Pancreas (tissue), 10 donors: ENCODE data around the gene SETBP1. TPM values are rescaled to one million over a fixed set of nuclear protein-coding genes. Genes with fewer than 3 reads are reported as not detected.

Source experiments
- ATAC-seq, 4 donors: fragments of 200-7000 bp; cut with Tn5 transposase; one replicate each; pipeline versions ENCODE4 v1.8.0 to v1.9.1; 2020; ENCODE audit warnings: mild to moderate bottlenecking in 4 of 4, moderate library complexity in 4 of 4
- DNase-seq, 6 donors: peaks; one replicate each; pipeline ENCODE4 v3.0.0-alpha.2; 2020
- FAIRE-seq: peaks from 2 replicates; lab custom pipeline; 2012; peaks lifted over from hg19 to GRCh38; lab: Jason Lieb, UNC
- H3K27ac ChIP-seq, 4 donors: fragments of 200-600 bp; sonication (generic); 1 replicate in 3 of 4; 2 replicates in 1 of 4; pipeline versions ENCODE4 v1.5.0 to v1.8.0; 2020
- H3K27me3 ChIP-seq, 4 donors: fragments of 200-600 bp; one replicate each; pipeline ENCODE4 v1.8.0; 2021
- H3K36me3 ChIP-seq, 3 donors: fragments of 200-600 bp; sonication (generic) in 1 of 3; one replicate each; pipeline versions ENCODE4 v1.5.0 to v1.8.0; 2020 to 2021
- H3K4me1 ChIP-seq, 3 donors: fragments of 200-600 bp; one replicate each; pipeline ENCODE4 v1.8.0; 2021
- H3K4me3 ChIP-seq, 4 donors: fragments of 200-600 bp; sonication (generic) in 2 of 4; one replicate each; pipeline versions ENCODE4 v1.5.0 to v1.8.0; 2020 to 2021
- H3K9me3 ChIP-seq, 4 donors: fragments of 200-600 bp; one replicate each; pipeline ENCODE4 v1.8.0; 2021
- WGBS, 2 donors: extraction: QIAGEN DNeasy Blood & Tissue Kit; methylation state at CpG; one replicate each; pipeline ENCODE4 v1.1.7; 2013; 5-methylcytosine and 5-hydroxymethylcytosine counted together
- intact Hi-C, 3 donors: fragments of 100-400 bp; cut with DNase I; formaldehyde crosslinking; loops; one replicate each; pipeline versions ENCODE4 v1.11.1 to v1.14.2; 2022
- polyA plus RNA-seq, 2 donors: library from polyadenylated mRNA; stranded (reverse); fragments of 200-250 nt; gene quantifications; one replicate each; pipeline ENCODE4 v1.2.3, GENCODE V29; 2013
- total RNA-seq, 6 donors: library from RNA; stranded (reverse); fragmentation: NEBNext Ultra II Directional in 4 of 6; extraction: Animal tissue kit (Norgen Biotek cat#: 25700) in 4 of 6; gene quantifications; one replicate each; pipeline versions ENCODE4 v1.2.1 to v1.2.4, GENCODE V29; 2021 to 2023
- TF ChIP-seq, protein P1 (sequence below), 4 donors: fragments of 200-600 bp; sonication (generic) in 3 of 4; IDR thresholded peaks; one replicate each; pipeline versions ENCODE4 v1.5.0 to v1.8.0; 2021; ENCODE audit warnings: antibody characterized with exemption in 4 of 4
- donor health status: healthy with polysubstance abuse.
- donor health status: DM: no; HTN: no; CAD: no; lungs with moderate emphysema.
- donor health status: DM: no; HTN: no; CAD: no.
- donor health status: control.
- donor health status: control.
- donor health status: Bipolar disorder and iron deficiency.
- donor health status: DM: yes; HTN: yes; CAD: no.
- donor health status: DM: no; HTN: no; CAD: no.
- donor health status: DM: no; HTN: no; CAD: no.
- donor health status: DM: yes; HTN: yes; CAD: no.

The SETBP1 gene
- total and polyA plus RNA-seq, 8 donors = 3.9 to 24.0 (median 18.1) TPM

DNA sequence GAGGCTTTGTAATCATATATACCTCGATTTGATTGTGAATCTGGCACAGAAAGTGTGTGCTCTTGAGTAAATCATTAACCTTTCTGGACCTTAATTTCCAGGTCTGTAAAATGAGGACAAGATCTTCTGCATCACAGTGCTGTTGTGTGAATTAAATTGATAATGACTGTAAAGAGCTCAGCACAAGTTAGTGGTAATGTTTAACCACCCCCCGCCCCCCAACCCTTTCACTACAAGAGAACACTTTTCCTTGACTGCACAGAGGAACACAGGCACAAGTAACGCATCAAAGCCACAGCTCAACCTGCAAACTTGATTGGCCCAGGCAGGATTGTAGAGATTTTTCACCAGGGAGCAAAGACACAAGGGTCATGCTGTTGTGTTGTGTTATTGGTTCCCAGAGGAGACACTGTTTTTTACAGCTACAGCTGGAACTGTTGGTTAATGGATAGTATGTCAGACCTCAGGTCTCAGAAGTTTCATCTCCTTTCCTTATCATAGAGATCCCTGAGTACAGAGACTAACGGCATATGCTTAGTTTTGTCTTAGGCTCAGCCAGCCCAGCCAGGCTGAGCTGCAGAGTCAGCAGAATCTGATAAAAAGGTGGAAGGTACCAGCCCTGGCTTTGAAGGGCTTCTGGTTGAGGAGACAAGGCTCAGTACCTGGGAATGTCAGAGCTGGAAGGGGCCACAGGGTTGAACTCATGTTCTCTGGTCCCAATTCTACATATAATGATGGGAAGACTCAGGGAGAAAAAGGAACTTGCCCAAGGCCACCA lies 10.6 kb downstream of the SETBP1 start:
- no peak for FAIRE-seq
- Histone ChIP-seq H3K27ac (peak overlapping the region in 3 of 4 donors; percentile 19 to 47 (median 20)), H3K4me1 (peaks cover 11 to 39% (median 34%) of the 10 kb centered on the region in 3 donors), H3K27me3 (no peaks in the 10 kb centered on the region), H3K9me3 (no peaks in the 10 kb centered on the region), H3K36me3 (no peaks in the 10 kb centered on the region), H3K4me3 (no peak overlapping the region)
- intact Hi-C loops = no loop called here
- 16 to 18% methylated on average over 4 of the region's 4 CpGs for WGBS, 2 donors
- peak; percentile 76 to 89 (median 80) for ATAC-seq
- DNase-seq = no peak
- TF ChIP-seq, protein P1, sequence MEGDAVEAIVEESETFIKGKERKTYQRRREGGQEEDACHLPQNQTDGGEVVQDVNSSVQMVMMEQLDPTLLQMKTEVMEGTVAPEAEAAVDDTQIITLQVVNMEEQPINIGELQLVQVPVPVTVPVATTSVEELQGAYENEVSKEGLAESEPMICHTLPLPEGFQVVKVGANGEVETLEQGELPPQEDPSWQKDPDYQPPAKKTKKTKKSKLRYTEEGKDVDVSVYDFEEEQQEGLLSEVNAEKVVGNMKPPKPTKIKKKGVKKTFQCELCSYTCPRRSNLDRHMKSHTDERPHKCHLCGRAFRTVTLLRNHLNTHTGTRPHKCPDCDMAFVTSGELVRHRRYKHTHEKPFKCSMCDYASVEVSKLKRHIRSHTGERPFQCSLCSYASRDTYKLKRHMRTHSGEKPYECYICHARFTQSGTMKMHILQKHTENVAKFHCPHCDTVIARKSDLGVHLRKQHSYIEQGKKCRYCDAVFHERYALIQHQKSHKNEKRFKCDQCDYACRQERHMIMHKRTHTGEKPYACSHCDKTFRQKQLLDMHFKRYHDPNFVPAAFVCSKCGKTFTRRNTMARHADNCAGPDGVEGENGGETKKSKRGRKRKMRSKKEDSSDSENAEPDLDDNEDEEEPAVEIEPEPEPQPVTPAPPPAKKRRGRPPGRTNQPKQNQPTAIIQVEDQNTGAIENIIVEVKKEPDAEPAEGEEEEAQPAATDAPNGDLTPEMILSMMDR (IDR thresholded peaks at IDR 0.05) = no peak

DNA sequence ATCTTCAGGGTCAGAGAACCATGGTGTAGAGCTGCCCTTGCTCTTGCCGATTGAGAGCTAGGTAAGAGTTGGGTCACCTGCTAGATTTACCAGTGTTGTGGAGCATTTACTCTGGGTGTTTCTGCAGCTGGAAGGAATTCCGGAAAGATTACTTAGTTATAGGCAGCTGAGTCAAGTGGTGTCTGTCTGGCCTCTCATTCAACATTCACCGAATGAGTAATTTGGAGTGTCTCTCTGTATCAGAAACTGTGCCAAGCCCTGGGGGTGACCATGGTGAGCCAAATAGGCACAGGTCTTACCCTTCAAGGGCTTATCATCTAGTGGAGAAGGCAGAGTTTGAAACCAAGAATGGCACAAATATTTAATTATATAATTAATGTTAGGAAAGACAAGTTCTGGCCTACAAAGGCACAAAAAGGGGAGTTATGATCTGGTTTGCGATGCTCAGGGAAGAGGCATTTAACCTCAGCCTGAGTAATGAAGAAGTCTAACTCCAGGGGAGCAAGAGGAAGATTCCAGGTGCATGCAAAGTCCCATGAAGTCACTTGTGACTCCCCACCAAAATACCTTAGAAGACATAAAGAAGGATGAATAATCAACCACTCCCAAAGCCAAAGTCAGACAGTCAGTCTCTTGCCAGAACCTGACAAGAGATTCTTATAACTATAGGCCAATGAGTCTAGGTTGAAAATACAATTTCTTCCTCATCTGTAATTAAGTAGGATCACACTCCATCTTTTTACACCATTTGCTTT lies 12.5 kb downstream of the SETBP1 start:
- H3K9me3 ChIP-seq = no peaks in the 10 kb centered on the region
- 48 to 51% methylated on average over 4 of the region's 4 CpGs for WGBS, 2 donors
- intact Hi-C loops = no loop called here
- no peak overlapping the region for H3K4me3 ChIP-seq
- ATAC-seq = peak in 2 of 4 donors; percentile 8 to 37
- H3K27me3 ChIP-seq = no peaks in the 10 kb centered on the region
- no peak for FAIRE-seq
- H3K36me3 ChIP-seq = no peaks in the 10 kb centered on the region
- no peak overlapping the region for H3K27ac ChIP-seq
- no peak for DNase-seq
- TF ChIP-seq, protein P1 (IDR thresholded peaks at IDR 0.05) = no peak
- peaks cover 15 to 54% (median 45%) of the 10 kb centered on the region in 3 donors for H3K4me1 ChIP-seq

DNA sequence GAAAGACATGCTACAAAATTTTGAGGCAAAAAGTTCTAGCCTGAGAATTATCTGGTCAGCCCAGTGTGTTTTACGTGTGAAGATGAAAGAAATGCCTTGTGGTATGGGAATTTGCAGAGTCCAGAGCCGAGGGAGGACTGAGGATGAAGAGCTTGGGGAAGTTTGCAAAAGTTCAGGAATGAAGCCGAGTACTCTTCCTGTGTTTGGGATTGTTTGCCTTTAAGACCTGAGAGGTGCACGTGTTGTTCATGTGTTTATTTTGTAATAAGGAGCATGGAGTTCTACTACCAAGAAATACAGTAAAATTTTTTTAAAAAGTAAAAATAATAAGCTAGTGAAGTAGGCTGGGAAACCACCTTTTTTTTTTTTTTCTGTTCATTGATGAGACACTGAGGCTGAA lies 14.8 kb downstream of the SETBP1 start:
- Histone ChIP-seq H3K27ac (no peak overlapping the region), H3K36me3 (no peaks in the 10 kb centered on the region), H3K4me1 (peaks cover 15 to 53% (median 53%) of the 10 kb centered on the region in 3 donors), H3K27me3 (no peaks in the 10 kb centered on the region), H3K4me3 (no peak overlapping the region), H3K9me3 (no peaks in the 10 kb centered on the region)
- FAIRE-seq (no peak), ATAC-seq (peak in 2 of 4 donors; percentile 27 to 40), DNase-seq (no peak)
- WGBS, 2 donors = 39 to 43% methylated on average over 4 of the region's 4 CpGs
- TF ChIP-seq, protein P1 (IDR thresholded peaks at IDR 0.05) = no peak
- intact Hi-C loops = no loop called here

DNA sequence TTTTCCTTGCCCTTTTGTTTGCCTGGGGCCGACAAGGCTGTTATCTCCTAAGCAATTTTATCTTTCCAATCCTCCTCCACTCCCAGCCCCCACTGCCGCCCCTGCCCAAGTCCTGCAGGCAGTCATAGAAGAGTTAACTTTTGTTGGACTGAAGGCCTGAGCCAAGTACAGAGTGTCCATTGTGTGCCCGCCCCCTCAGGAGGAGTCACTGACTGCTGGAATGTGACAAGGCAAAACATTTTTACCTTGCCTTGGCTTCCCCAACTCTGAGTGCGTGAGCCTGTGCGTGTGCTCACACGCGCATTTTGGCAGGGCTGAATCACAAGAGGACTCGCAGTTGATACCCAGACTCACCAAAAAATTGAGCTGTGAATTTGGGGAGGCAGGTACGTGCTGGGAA lies 16.2 kb downstream of the SETBP1 start:
- 14 to 33% methylated on average over 9 of the region's 9 CpGs for WGBS, 2 donors
- no peaks in the 10 kb centered on the region for H3K36me3 ChIP-seq
- TF ChIP-seq, protein P1 (IDR thresholded peaks at IDR 0.05) = no peak
- ATAC-seq (peak; percentile 74 to 88 (median 82)), FAIRE-seq (no peak), DNase-seq (peak in 4 of 6 donors; percentile 40 to 56 (median 47))
- no peaks in the 10 kb centered on the region for H3K9me3 ChIP-seq
- peaks cover 14 to 47% (median 42%) of the 10 kb centered on the region in 3 donors for H3K4me1 ChIP-seq
- H3K27ac ChIP-seq = peak overlapping the region; percentile 18 to 57 (median 50)
- H3K27me3 ChIP-seq = no peaks in the 10 kb centered on the region
- peak overlapping the region in 3 of 4 donors; percentile 14 to 21 (median 18) for H3K4me3 ChIP-seq
- intact Hi-C loops = no loop called here
